Measurements from ENCODE around the gene KEAP1.

DNA sequence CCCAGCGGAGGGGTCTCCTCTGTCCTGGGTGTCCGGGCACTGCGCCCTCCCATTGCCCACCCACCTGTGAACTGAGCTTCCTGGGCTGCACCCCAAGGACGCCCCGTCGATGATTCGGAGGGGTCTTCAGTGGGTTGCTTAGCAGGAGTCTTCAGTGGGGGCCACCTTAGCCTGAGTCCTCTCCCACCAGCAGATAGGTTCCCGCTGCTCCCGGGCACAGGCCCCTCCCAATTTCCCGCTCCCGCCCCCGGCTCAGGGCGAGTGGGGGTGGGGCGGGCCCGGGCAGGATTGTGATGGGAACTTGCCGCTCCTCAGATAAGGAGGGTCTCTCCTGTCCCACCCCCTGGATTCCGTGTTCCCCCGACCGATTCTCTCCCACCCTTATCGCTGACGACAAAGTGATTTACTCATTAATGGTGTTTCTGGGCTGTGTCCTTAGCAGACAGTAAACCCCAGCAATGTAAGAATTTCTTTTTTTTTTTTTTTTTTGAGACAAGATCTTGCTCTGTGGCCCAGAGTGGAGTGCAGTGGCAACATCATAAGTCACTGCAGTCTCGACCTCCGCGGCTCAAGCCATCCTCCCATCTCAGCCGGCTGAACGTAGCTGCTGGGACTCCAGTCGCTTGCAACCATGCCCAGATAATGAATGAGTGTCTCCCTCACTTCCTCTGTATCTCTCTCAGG is 14.7 kb upstream of the KEAP1 start:
- no peak for TF ChIP-seq EP300 (IDR thresholded peaks at IDR 0.05)
- no peak for TF ChIP-seq POLR2AphosphoS5 (IDR thresholded peaks at IDR 0.05)

Data from suprapubic skin (tissue), 4 donors.